Mesendoderm (in vitro differentiated cells): Measurements from ENCODE around the gene SKAP1.
"Not testable (repeated sequence)": the region's sequence is repeated elsewhere in the genome, so short reads cannot be mapped to it uniquely, and the experiment has no call there.

Source experiments
- DNase-seq: peaks from one replicate; pipeline ENCODE4 v3.0.0; 2013
- H2AK5ac ChIP-seq: 2 replicates; pipeline ENCODE4 v1.6.1; 2013; ENCODE audit warnings: low read length, inconsistent platforms
- H2BK120ac ChIP-seq: 2 replicates; pipeline ENCODE4 v1.6.1; 2013; ENCODE audit warnings: low read depth, mild to moderate bottlenecking, low read length, moderate library complexity, mixed read lengths
- H2BK15ac ChIP-seq: replicated peaks from 2 replicates; pipeline ENCODE4 v1.6.1; 2013; ENCODE audit warnings: low read depth, mild to moderate bottlenecking, moderate library complexity
- H2BK5ac ChIP-seq: 2 replicates; pipeline ENCODE4 v1.6.1; 2013; ENCODE audit warnings: low read length, inconsistent platforms
- H3K18ac ChIP-seq: 2 replicates; pipeline ENCODE4 v1.6.1; 2013; ENCODE audit warnings: mild to moderate bottlenecking, low read length, mixed read lengths
- H3K23ac ChIP-seq: one replicate; pipeline ENCODE4 v1.6.1; 2013; ENCODE audit warnings: low read length
- H3K27ac ChIP-seq: 2 replicates; pipeline ENCODE4 v1.5.1; 2013; ENCODE audit warnings: low read depth, mild to moderate bottlenecking, inconsistent platforms, low read length, moderate library complexity
- H3K27me3 ChIP-seq: 2 replicates; pipeline ENCODE4 v1.6.1; 2013; ENCODE audit warnings: low read length, control low read depth, mild to moderate bottlenecking, inconsistent platforms; ENCODE audit not compliant: insufficient read depth, poor library complexity
- H3K36me3 ChIP-seq: 2 replicates; pipeline ENCODE4 v1.6.1; 2013; ENCODE audit warnings: low read length, inconsistent platforms; ENCODE audit not compliant: control insufficient read depth, insufficient read depth
- H3K4ac ChIP-seq: one replicate; pipeline ENCODE4 v1.6.1; 2013; ENCODE audit warnings: low read depth, mild to moderate bottlenecking, low read length, moderate library complexity
- H3K4me1 ChIP-seq: 2 replicates; pipeline ENCODE4 v1.6.1; 2013; ENCODE audit warnings: low read depth, low read length, inconsistent platforms; ENCODE audit not compliant: control insufficient read depth
- H3K4me2 ChIP-seq: 2 replicates; pipeline ENCODE4 v1.6.1; 2013; ENCODE audit warnings: low read length
- H3K4me3 ChIP-seq: 2 replicates; pipeline ENCODE4 v1.5.1; 2013; ENCODE audit warnings: mild to moderate bottlenecking, low read length
- H3K56ac ChIP-seq: one replicate; pipeline ENCODE4 v1.6.1; 2013; ENCODE audit warnings: low read length
- H3K79me1 ChIP-seq: 2 replicates; pipeline ENCODE4 v1.6.1; 2013; ENCODE audit warnings: low read length, inconsistent platforms
- H3K79me2 ChIP-seq: 2 replicates; pipeline ENCODE4 v1.6.1; 2013; ENCODE audit warnings: mild to moderate bottlenecking, low read length; ENCODE audit not compliant: control insufficient read depth, insufficient read depth
- H3K9ac ChIP-seq: 2 replicates; pipeline ENCODE4 v1.6.1; 2013; ENCODE audit warnings: low read length, inconsistent platforms
- H4K5ac ChIP-seq: one replicate; pipeline ENCODE4 v1.6.1; 2013; ENCODE audit warnings: low read length
- H4K8ac ChIP-seq: one replicate; pipeline ENCODE4 v1.6.1; 2013; ENCODE audit warnings: low read depth, mild to moderate bottlenecking, control low read depth, low read length, moderate library complexity
- WGBS: extraction: QIAGEN DNeasy Blood & Tissue Kit; methylation state at CpG from one replicate; pipeline ENCODE4 v1.1.7; 2013; ENCODE audit warnings: low lambda C conversion rate, missing lambda C conversion rate; ENCODE audit not compliant: insufficient coverage; ENCODE audit errors: extremely low coverage; 5-methylcytosine and 5-hydroxymethylcytosine counted together

SKAP1 gene

GRCh38 chr17:48192321-48192731 is 237.7 kb downstream of the SKAP1 start:
- H3K4me3 ChIP-seq: no peak overlapping the region

GRCh38 chr17:48191362-48191761 is 238.7 kb downstream of the SKAP1 start:
- H3K27me3 ChIP-seq: no peaks in the 10 kb centered on the region
- H3K4me1 ChIP-seq: peaks cover 4% of the 10 kb centered on the region
- no peak overlapping the region for H2BK120ac ChIP-seq
- H3K4me3 ChIP-seq: no peak overlapping the region
- no peaks in the 10 kb centered on the region for H3K79me1 ChIP-seq
- H3K4me2 ChIP-seq: no peak overlapping the region
- H3K23ac ChIP-seq: no peak overlapping the region
- no peak overlapping the region for H3K9ac ChIP-seq
- H3K36me3 ChIP-seq: no peaks in the 10 kb centered on the region
- no peak for DNase-seq
- H2BK15ac ChIP-seq: no peak overlapping the region
- no peak overlapping the region for H3K4ac ChIP-seq
- no peak overlapping the region for H4K8ac ChIP-seq
- no peak overlapping the region for H2AK5ac ChIP-seq
- H3K27ac ChIP-seq: no peak overlapping the region
- H3K79me2 ChIP-seq: no peaks in the 10 kb centered on the region
- no peak overlapping the region for H3K18ac ChIP-seq
- H4K5ac ChIP-seq: no peak overlapping the region
- no peak overlapping the region for H2BK5ac ChIP-seq
- WGBS: no CpG with 5 or more reads among the region's 1 CpG
- no peak overlapping the region for H3K56ac ChIP-seq

More at GRCh38 chr17:48192321-48192731, 237.7 kb downstream of the SKAP1 start:
- no peak overlapping the region for H4K5ac ChIP-seq
- no peak overlapping the region for H2BK5ac ChIP-seq
- no peak overlapping the region for H3K4me2 ChIP-seq
- no peak overlapping the region for H2BK15ac ChIP-seq
- H3K9ac ChIP-seq: no peak overlapping the region
- no peak overlapping the region for H4K8ac ChIP-seq
- no peak overlapping the region for H3K27ac ChIP-seq
- WGBS: no CpG with 5 or more reads among the region's 4 CpGs
- H3K79me2 ChIP-seq: no peaks in the 10 kb centered on the region
- H3K36me3 ChIP-seq: no peaks in the 10 kb centered on the region
- H3K23ac ChIP-seq: no peak overlapping the region
- H3K56ac ChIP-seq: no peak overlapping the region
- DNase-seq: no peak
- H3K27me3 ChIP-seq: no peaks in the 10 kb centered on the region
- no peaks in the 10 kb centered on the region for H3K79me1 ChIP-seq
- H3K4ac ChIP-seq: no peak overlapping the region
- no peak overlapping the region for H2BK120ac ChIP-seq
- no peak overlapping the region for H2AK5ac ChIP-seq
- peaks cover 4% of the 10 kb centered on the region for H3K4me1 ChIP-seq
- H3K18ac ChIP-seq: peak overlapping the region; percentile 18

GRCh38 chr17:48190871-48191270 is 239.1 kb downstream of the SKAP1 start:
- Histone ChIP-seq H3K23ac (no peak overlapping the region), H3K4me1 (peaks cover 4% of the 10 kb centered on the region), H2BK120ac (no peak overlapping the region), H4K8ac (no peak overlapping the region), H3K4me2 (no peak overlapping the region), H4K5ac (no peak overlapping the region), H3K79me1 (no peaks in the 10 kb centered on the region), H3K36me3 (no peaks in the 10 kb centered on the region), H3K4ac (no peak overlapping the region), H2AK5ac (no peak overlapping the region), H3K79me2 (no peaks in the 10 kb centered on the region), H2BK5ac (no peak overlapping the region), H2BK15ac (no peak overlapping the region), H3K27ac (no peak overlapping the region), H3K18ac (no peak overlapping the region), H3K56ac (no peak overlapping the region), H3K4me3 (no peak overlapping the region), H3K27me3 (no peaks in the 10 kb centered on the region), H3K9ac (no peak overlapping the region)
- DNase-seq: no peak
- no CpG with 5 or more reads among the region's 8 CpGs for WGBS

GRCh38 chr17:48187872-48188608 is 242.0 kb downstream of the SKAP1 start:
- Histone ChIP-seq H3K79me2 (no peaks in the 10 kb centered on the region), H3K23ac (no peak overlapping the region), H2BK5ac (no peak overlapping the region), H3K4ac (no peak overlapping the region), H3K4me3 (no peak overlapping the region), H2BK15ac (no peak overlapping the region), H3K18ac (no peak overlapping the region), H3K4me1 (peaks cover 3% of the 10 kb centered on the region), H3K36me3 (no peaks in the 10 kb centered on the region), H3K27me3 (no peaks in the 10 kb centered on the region), H4K5ac (no peak overlapping the region), H3K27ac (no peak overlapping the region), H3K56ac (no peak overlapping the region), H3K9ac (no peak overlapping the region), H4K8ac (no peak overlapping the region), H2BK120ac (no peak overlapping the region), H3K4me2 (no peak overlapping the region), H2AK5ac (no peak overlapping the region), H3K79me1 (no peaks in the 10 kb centered on the region)
- WGBS: no CpG with 5 or more reads among the region's 3 CpGs
- no peak for DNase-seq

- not testable (repeated sequence) for DNase-seq, H3K27me3 ChIP-seq, H3K27ac ChIP-seq, H2AK5ac ChIP-seq, H2BK5ac ChIP-seq, H4K8ac ChIP-seq, H2BK120ac ChIP-seq, H3K4me2 ChIP-seq, H3K18ac ChIP-seq, H3K4me1 ChIP-seq, H3K4ac ChIP-seq, H3K4me3 ChIP-seq, H3K23ac ChIP-seq, H4K5ac ChIP-seq, H3K56ac ChIP-seq, H3K9ac ChIP-seq, H3K79me1 ChIP-seq, H3K79me2 ChIP-seq, H2BK15ac ChIP-seq, H3K36me3 ChIP-seq
- WGBS: no CpG with 5 or more reads among the region's 5 CpGs
These were observed 243.7 kb downstream of the SKAP1 start for GRCh38 chr17:48186317-48186716.

- no peaks in the 10 kb centered on the region for H3K79me1 ChIP-seq
- no peaks in the 10 kb centered on the region for H3K4me1 ChIP-seq
- no CpG with 5 or more reads among the region's 6 CpGs for WGBS
- H2AK5ac ChIP-seq: no peak overlapping the region
- H3K27me3 ChIP-seq: no peaks in the 10 kb centered on the region
- H3K9ac ChIP-seq: no peak overlapping the region
- no peak overlapping the region for H3K4me2 ChIP-seq
- no peak overlapping the region for H3K4ac ChIP-seq
- H2BK15ac ChIP-seq: no peak overlapping the region
- H4K5ac ChIP-seq: no peak overlapping the region
- no peak overlapping the region for H3K18ac ChIP-seq
- no peak overlapping the region for H3K23ac ChIP-seq
- no peak overlapping the region for H4K8ac ChIP-seq
- H2BK5ac ChIP-seq: no peak overlapping the region
- no peaks in the 10 kb centered on the region for H3K36me3 ChIP-seq
- no peak for DNase-seq
- no peak overlapping the region for H3K4me3 ChIP-seq
- H3K79me2 ChIP-seq: no peaks in the 10 kb centered on the region
- H3K27ac ChIP-seq: no peak overlapping the region
- no peak overlapping the region for H2BK120ac ChIP-seq
- H3K56ac ChIP-seq: no peak overlapping the region
These were observed 245.3 kb downstream of the SKAP1 start for GRCh38 chr17:48184721-48185120.
